Liver (tissue), 9 donors: Measurements from ENCODE around the gene DCK. TPM values are rescaled to one million over a fixed set of nuclear protein-coding genes. Genes with fewer than 3 reads are reported as not detected.

Source experiments
- DNase-seq: peaks from one replicate; pipeline ENCODE4 v3.0.0-alpha.2; 2017; ENCODE audit warnings: low spot score
- H3K27ac ChIP-seq, 2 donors: one replicate each; pipeline ENCODE4 v1.7.0; 2013; ENCODE audit warnings: inconsistent platforms in 2 of 2, low read length in 2 of 2, control low read depth in 1 of 2, low read depth in 1 of 2, mild to moderate bottlenecking in 1 of 2
- H3K27me3 ChIP-seq, 4 donors: one replicate each; pipeline versions ENCODE4 v1.6.1 to v1.7.0; 2013; ENCODE audit warnings: low read length in 3 of 4, inconsistent platforms in 1 of 4, mild to moderate bottlenecking in 1 of 4, moderate library complexity in 1 of 4; ENCODE audit not compliant: control insufficient read depth in 4 of 4, insufficient read depth in 4 of 4
- H3K36me3 ChIP-seq, 4 donors: one replicate each; pipeline versions ENCODE4 v1.6.1 to v1.7.0; 2013; ENCODE audit warnings: low read length in 3 of 4, mild to moderate bottlenecking in 3 of 4, low read depth in 1 of 4, moderate library complexity in 1 of 4; ENCODE audit not compliant: control insufficient read depth in 4 of 4, insufficient read depth in 3 of 4
- H3K4me1 ChIP-seq, 4 donors: one replicate each; pipeline versions ENCODE4 v1.6.1 to v1.7.0; 2013; ENCODE audit warnings: low read length in 3 of 4, mild to moderate bottlenecking in 3 of 4, moderate library complexity in 1 of 4; ENCODE audit not compliant: control insufficient read depth in 4 of 4, insufficient read depth in 4 of 4
- H3K4me3 ChIP-seq, 3 donors: one replicate each; pipeline versions ENCODE4 v1.6.1 to v1.7.0; 2013; ENCODE audit warnings: low read length in 3 of 3, control low read depth in 1 of 3, low read depth in 1 of 3, mild to moderate bottlenecking in 1 of 3
- H3K9ac ChIP-seq, 2 donors: one replicate each; pipeline ENCODE4 v1.7.0; 2013; ENCODE audit warnings: low read length in 2 of 2, mild to moderate bottlenecking in 2 of 2, moderate library complexity in 2 of 2, control low read depth in 1 of 2, low read depth in 1 of 2
- H3K9me3 ChIP-seq, 4 donors: one replicate each; pipeline versions ENCODE4 v1.6.1 to v1.7.0; 2013; ENCODE audit warnings: low read length in 3 of 4; ENCODE audit not compliant: control insufficient read depth in 4 of 4
- EGR1 ChIP-seq, 2 donors: IDR thresholded peaks; 2 replicates each; pipeline ENCODE4 v1.6.1; 2016 to 2018; ENCODE audit warnings: antibody characterized with exemption in 2 of 2, low read depth in 2 of 2
- GABPA ChIP-seq, 2 donors: IDR thresholded peaks in 1 of 2; conservative IDR thresholded peaks in 1 of 2; 2 replicates each; pipeline ENCODE4 v1.6.1; 2016; ENCODE audit warnings: antibody characterized with exemption in 2 of 2, mild to moderate bottlenecking in 1 of 2, moderate library complexity in 1 of 2
- HNF4A ChIP-seq, 2 donors: conservative IDR thresholded peaks; 2 replicates each; pipeline ENCODE4 v1.6.1; 2016; ENCODE audit warnings: antibody characterized with exemption in 2 of 2, mild to moderate bottlenecking in 2 of 2
- RAD21 ChIP-seq, 2 donors: IDR thresholded peaks; 2 replicates each; pipeline ENCODE4 v1.6.1; 2016; ENCODE audit warnings: antibody characterized with exemption in 2 of 2, mild to moderate bottlenecking in 2 of 2
- RXRA ChIP-seq, 2 donors: IDR thresholded peaks; 2 replicates each; pipeline ENCODE4 v1.6.1; 2017 to 2018; ENCODE audit warnings: antibody characterized with exemption in 2 of 2, mild to moderate bottlenecking in 1 of 2
- SP1 ChIP-seq: IDR thresholded peaks from 2 replicates; pipeline ENCODE4 v1.6.1; 2018; ENCODE audit warnings: antibody characterized with exemption, mild to moderate bottlenecking
- YY1 ChIP-seq: IDR thresholded peaks from 2 replicates; pipeline ENCODE4 v1.6.1; 2016; ENCODE audit warnings: antibody characterized with exemption, mild to moderate bottlenecking
- WGBS: extraction: QIAGEN DNeasy Blood & Tissue Kit; methylation state at CpG from one replicate; pipeline ENCODE4 v1.1.7; 2013; 5-methylcytosine and 5-hydroxymethylcytosine counted together
- polyA plus RNA-seq, 2 donors: library from polyadenylated mRNA; stranded (reverse) in 1 of 2; unstranded in 1 of 2; fragments of 200-250 nt in 1 of 2; fragments of >200 nt in 1 of 2; fragmentation: Nextera tagmentation in 1 of 2; extraction: Ambion mirVana in 1 of 2; gene quantifications; one replicate each; pipeline versions ENCODE4 v1.2.1 to v1.2.3, GENCODE V29; 2013 to 2015
- total RNA-seq, 2 donors: library from RNA; depleted of rRNA; stranded (reverse); fragments of >200 nt; gene quantifications; one replicate each; pipeline ENCODE4 v1.2.3, GENCODE V29; 2014
- TF ChIP-seq, protein P1 (sequence below): IDR thresholded peaks from 2 replicates; pipeline ENCODE4 v1.6.1; 2016; ENCODE audit warnings: antibody characterized with exemption
- TF ChIP-seq, protein P2 (sequence below): IDR thresholded peaks from 2 replicates; pipeline ENCODE4 v1.6.1; 2016; ENCODE audit warnings: antibody characterized with exemption
- TF ChIP-seq, protein P3 (sequence below): IDR thresholded peaks from 2 replicates; pipeline ENCODE4 v1.6.1; 2016; ENCODE audit warnings: antibody characterized with exemption
- TF ChIP-seq, protein P4 (sequence below): IDR thresholded peaks from 2 replicates; pipeline ENCODE4 v1.6.1; 2016; ENCODE audit warnings: antibody characterized with exemption, mild to moderate bottlenecking
- donor health status: healthy.
- donor health status: healthy.
- donor health status: healthy.
- donor health status: healthy.
- donor health status: healthy.

DCK gene
- total and polyA plus RNA-seq, 4 donors = 2.8 to 55.9 (median 3.7) TPM

DNA sequence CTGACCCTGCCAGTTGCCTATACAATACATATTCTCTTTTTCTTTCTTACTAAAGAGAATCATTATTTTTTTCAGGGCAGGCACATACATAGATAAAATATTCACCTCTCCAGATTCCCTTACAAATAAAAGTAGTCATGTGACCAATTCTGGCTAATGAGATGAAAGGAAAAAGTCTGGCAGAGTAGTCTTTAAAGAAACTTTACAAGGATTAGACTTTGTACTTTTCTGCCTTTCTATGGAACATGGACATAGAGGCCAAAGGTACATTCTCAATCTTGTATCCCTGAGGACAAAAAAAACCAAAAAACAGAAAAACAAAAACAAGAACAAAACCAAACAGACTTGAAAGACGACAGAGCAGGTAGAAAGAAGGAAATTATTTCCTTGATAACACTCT, 75.6 kb downstream of the DCK start:
- no peak overlapping the region for H3K9ac ChIP-seq
- WGBS = 72% methylated on average over 1 of the region's 1 CpG
- H3K4me3 ChIP-seq = no peak overlapping the region
- H3K36me3 ChIP-seq = no peaks in the 10 kb centered on the region
- H3K4me1 ChIP-seq = peaks cover 6 to 16% (median 12%) of the 10 kb centered on the region in 4 donors
- no peak overlapping the region for H3K27ac ChIP-seq
- no peaks in the 10 kb centered on the region for H3K9me3 ChIP-seq
- TF ChIP-seq, protein P1, sequence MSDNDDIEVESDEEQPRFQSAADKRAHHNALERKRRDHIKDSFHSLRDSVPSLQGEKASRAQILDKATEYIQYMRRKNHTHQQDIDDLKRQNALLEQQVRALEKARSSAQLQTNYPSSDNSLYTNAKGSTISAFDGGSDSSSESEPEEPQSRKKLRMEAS = no peak
- TF ChIP-seq HNF4A (conservative IDR thresholded peaks at IDR 0.05) = peak; percentile 47 to 79
- TF ChIP-seq, protein P2, sequence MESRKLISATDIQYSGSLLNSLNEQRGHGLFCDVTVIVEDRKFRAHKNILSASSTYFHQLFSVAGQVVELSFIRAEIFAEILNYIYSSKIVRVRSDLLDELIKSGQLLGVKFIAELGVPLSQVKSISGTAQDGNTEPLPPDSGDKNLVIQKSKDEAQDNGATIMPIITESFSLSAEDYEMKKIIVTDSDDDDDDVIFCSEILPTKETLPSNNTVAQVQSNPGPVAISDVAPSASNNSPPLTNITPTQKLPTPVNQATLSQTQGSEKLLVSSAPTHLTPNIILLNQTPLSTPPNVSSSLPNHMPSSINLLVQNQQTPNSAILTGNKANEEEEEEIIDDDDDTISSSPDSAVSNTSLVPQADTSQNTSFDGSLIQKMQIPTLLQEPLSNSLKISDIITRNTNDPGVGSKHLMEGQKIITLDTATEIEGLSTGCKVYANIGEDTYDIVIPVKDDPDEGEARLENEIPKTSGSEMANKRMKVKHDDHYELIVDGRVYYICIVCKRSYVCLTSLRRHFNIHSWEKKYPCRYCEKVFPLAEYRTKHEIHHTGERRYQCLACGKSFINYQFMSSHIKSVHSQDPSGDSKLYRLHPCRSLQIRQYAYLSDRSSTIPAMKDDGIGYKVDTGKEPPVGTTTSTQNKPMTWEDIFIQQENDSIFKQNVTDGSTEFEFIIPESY = no peak
- no peaks in the 10 kb centered on the region for H3K27me3 ChIP-seq
- DNase-seq = no peak

DNA sequence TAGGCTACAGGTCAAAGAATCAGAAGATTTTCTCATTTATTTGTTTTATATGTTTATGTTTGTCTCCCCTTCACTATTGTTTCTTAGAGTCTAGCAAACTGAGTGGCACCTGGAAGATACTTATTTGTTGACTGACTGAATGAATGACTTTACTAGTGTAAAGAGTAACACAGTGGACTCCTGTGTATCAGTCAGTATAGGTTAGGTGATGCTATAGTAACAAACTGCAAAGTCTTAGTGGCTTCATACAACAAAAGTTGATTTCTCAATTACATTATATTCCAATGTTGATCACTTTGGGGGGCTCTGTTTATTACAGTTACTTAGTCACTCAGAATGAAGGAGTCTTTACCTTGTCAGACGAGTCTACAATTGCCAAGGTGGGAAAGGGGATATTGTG, 76.6 kb downstream of the DCK start:
- WGBS = 91% methylated on average over 1 of the region's 1 CpG
- no peak for DNase-seq
- TF ChIP-seq HNF4A (conservative IDR thresholded peaks at IDR 0.05) (no peak), RXRA (IDR thresholded peaks at IDR 0.05) (no peak), SP1 (no peak), EGR1 (IDR thresholded peaks at IDR 0.05; ENCODE audit: low read depth in 2 of 2) (no peak), RAD21 (IDR thresholded peaks at IDR 0.05) (no peak), YY1 (no peak), GABPA (IDR thresholded peaks at IDR 0.05 in 1 of 2, conservative IDR thresholded peaks at IDR 0.05 in 1 of 2) (no peak)
- TF ChIP-seq, protein P3, sequence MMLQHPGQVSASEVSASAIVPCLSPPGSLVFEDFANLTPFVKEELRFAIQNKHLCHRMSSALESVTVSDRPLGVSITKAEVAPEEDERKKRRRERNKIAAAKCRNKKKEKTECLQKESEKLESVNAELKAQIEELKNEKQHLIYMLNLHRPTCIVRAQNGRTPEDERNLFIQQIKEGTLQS = no peak
- TF ChIP-seq, protein P2 = no peak
- TF ChIP-seq, protein P4, sequence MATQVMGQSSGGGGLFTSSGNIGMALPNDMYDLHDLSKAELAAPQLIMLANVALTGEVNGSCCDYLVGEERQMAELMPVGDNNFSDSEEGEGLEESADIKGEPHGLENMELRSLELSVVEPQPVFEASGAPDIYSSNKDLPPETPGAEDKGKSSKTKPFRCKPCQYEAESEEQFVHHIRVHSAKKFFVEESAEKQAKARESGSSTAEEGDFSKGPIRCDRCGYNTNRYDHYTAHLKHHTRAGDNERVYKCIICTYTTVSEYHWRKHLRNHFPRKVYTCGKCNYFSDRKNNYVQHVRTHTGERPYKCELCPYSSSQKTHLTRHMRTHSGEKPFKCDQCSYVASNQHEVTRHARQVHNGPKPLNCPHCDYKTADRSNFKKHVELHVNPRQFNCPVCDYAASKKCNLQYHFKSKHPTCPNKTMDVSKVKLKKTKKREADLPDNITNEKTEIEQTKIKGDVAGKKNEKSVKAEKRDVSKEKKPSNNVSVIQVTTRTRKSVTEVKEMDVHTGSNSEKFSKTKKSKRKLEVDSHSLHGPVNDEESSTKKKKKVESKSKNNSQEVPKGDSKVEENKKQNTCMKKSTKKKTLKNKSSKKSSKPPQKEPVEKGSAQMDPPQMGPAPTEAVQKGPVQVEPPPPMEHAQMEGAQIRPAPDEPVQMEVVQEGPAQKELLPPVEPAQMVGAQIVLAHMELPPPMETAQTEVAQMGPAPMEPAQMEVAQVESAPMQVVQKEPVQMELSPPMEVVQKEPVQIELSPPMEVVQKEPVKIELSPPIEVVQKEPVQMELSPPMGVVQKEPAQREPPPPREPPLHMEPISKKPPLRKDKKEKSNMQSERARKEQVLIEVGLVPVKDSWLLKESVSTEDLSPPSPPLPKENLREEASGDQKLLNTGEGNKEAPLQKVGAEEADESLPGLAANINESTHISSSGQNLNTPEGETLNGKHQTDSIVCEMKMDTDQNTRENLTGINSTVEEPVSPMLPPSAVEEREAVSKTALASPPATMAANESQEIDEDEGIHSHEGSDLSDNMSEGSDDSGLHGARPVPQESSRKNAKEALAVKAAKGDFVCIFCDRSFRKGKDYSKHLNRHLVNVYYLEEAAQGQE = no peak
- Histone ChIP-seq H3K27me3 (no peaks in the 10 kb centered on the region), H3K4me1 (peaks cover 6 to 19% (median 12%) of the 10 kb centered on the region in 4 donors), H3K9me3 (no peaks in the 10 kb centered on the region), H3K9ac (no peak overlapping the region), H3K4me3 (no peak overlapping the region), H3K27ac (no peak overlapping the region), H3K36me3 (no peaks in the 10 kb centered on the region)
